ENCODE measurements around the gene ITPR2. TPM values are rescaled to one million over a fixed set of nuclear protein-coding genes. Genes with fewer than 3 reads are reported as not detected.

Gene ITPR2
- total RNA-seq, 4 donors from 2014 or later, result 32.6 to 49.8 (median 39.9) TPM

DNA sequence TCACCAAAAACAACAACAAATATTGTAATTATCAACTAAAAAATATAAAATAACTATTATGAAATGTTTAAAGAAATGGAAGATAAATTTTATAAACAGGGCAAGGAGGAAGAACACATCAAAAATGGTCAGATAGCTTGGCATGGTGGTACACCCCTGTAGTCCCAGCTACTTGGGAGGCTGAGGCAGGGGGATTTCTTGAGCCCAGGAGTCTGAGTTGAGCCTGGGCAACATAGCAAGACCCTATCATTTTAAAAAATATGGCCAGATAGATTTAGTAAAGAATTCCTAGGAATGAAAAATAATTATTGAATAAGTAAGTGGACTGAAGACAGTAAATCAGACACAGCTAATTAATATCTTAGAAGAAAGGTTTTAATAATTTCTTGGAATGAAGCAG lies 32.6 kb downstream of the ITPR2 start:
- no peak overlapping the region for H3K4me3 ChIP-seq
- no peaks in the 10 kb centered on the region for H3K36me3 ChIP-seq
- TF ChIP-seq EP300 (IDR thresholded peaks at IDR 0.05) (no peak), POLR2A (IDR thresholded peaks at IDR 0.05) (no peak)
- TF ChIP-seq, protein P1, sequence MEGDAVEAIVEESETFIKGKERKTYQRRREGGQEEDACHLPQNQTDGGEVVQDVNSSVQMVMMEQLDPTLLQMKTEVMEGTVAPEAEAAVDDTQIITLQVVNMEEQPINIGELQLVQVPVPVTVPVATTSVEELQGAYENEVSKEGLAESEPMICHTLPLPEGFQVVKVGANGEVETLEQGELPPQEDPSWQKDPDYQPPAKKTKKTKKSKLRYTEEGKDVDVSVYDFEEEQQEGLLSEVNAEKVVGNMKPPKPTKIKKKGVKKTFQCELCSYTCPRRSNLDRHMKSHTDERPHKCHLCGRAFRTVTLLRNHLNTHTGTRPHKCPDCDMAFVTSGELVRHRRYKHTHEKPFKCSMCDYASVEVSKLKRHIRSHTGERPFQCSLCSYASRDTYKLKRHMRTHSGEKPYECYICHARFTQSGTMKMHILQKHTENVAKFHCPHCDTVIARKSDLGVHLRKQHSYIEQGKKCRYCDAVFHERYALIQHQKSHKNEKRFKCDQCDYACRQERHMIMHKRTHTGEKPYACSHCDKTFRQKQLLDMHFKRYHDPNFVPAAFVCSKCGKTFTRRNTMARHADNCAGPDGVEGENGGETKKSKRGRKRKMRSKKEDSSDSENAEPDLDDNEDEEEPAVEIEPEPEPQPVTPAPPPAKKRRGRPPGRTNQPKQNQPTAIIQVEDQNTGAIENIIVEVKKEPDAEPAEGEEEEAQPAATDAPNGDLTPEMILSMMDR (IDR thresholded peaks at IDR 0.05), result no peak
- DNase-seq (ENCODE audit: low spot score in 2 of 2), result no peak
- no peaks in the 10 kb centered on the region for H3K9me3 ChIP-seq
- no peak overlapping the region for H3K27ac ChIP-seq
- no peaks in the 10 kb centered on the region for H3K27me3 ChIP-seq
- H3K4me1 ChIP-seq, result peaks cover 0 to 9% (median 3%) of the 10 kb centered on the region in 4 donors

DNA sequence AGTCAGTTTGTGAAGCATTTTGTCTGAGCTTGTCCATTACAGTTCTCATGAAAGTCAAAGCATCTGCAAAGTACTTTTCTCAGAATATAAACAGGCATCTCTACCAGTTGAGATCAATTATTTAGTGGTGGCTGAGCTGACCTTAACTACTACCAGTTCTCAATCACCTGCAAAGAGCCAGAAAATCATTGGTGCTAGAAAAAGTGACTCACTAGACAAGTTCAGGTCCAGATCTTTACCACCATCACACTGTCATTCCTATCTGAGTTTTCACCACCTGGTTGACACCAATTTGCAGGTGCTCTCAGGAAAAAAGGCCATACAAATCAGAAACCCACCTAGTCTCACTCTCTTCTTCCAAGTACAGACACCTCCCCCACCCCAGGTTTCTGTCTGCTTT lies 33.3 kb downstream of the ITPR2 start:
- no peak for DNase-seq (ENCODE audit: low spot score in 2 of 2)
- Histone ChIP-seq H3K27ac (no peak overlapping the region), H3K4me3 (no peak overlapping the region), H3K36me3 (no peaks in the 10 kb centered on the region), H3K4me1 (peaks cover 0 to 9% (median 3%) of the 10 kb centered on the region in 4 donors), H3K9me3 (no peaks in the 10 kb centered on the region), H3K27me3 (no peaks in the 10 kb centered on the region)
- TF ChIP-seq EP300 (IDR thresholded peaks at IDR 0.05) (no peak), POLR2A (IDR thresholded peaks at IDR 0.05) (no peak)
- TF ChIP-seq, protein P1 (IDR thresholded peaks at IDR 0.05), result no peak

DNA sequence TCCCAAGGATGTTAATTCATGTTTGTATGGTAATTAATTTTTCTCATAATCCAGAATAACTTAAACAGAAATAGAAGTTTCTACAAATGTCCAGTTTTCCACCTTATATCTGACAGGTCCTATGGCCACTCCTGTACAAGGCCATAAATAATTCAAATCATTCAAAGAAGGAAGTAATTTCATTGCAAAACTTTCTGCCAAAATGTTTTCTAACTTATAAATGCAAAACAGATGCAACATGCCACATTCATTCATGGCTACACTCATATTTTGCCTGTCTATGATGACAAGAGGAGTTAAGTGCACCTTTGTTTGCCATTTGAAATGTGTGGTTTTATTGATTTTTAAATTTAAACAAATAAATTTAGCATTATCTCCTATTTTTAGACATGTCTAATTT lies 34.4 kb downstream of the ITPR2 start:
- Histone ChIP-seq H3K36me3 (no peaks in the 10 kb centered on the region), H3K27ac (no peak overlapping the region), H3K4me1 (peaks cover 0 to 9% (median 3%) of the 10 kb centered on the region in 4 donors), H3K27me3 (no peaks in the 10 kb centered on the region), H3K9me3 (no peaks in the 10 kb centered on the region), H3K4me3 (no peak overlapping the region)
- TF ChIP-seq POLR2A (IDR thresholded peaks at IDR 0.05) (no peak), EP300 (IDR thresholded peaks at IDR 0.05) (no peak)
- TF ChIP-seq, protein P1 (IDR thresholded peaks at IDR 0.05), result no peak
- DNase-seq (ENCODE audit: low spot score in 2 of 2), result no peak

DNA sequence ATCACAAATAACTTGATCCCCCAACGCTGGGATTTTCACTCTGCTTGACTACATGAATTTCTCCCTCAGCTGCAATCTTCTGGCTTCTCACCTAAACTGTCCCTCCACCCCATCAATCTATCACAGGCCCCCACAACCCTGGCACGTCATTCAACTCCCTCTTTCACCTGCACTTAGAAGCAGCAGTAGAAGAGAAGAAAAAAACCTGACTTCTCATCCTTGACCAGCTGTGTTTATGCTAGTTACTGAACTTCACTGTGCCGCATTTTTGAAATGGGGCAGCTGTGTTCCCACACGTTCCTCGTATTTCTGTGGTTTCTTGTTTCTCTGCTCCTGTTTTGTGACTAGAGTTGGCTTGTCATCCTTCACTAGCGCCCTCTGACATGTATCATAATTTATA lies 35.0 kb downstream of the ITPR2 start:
- Histone ChIP-seq H3K27ac (no peak overlapping the region), H3K4me1 (peaks cover 0 to 9% (median 3%) of the 10 kb centered on the region in 4 donors), H3K4me3 (no peak overlapping the region), H3K27me3 (no peaks in the 10 kb centered on the region), H3K36me3 (no peaks in the 10 kb centered on the region), H3K9me3 (no peaks in the 10 kb centered on the region)
- TF ChIP-seq, protein P1 (IDR thresholded peaks at IDR 0.05), result no peak
- TF ChIP-seq POLR2A (IDR thresholded peaks at IDR 0.05), result no peak
- 50 to 63% methylated on average over 6 of the region's 6 CpGs for WGBS, 2 donors
- no peak for DNase-seq (ENCODE audit: low spot score in 2 of 2)

DNA sequence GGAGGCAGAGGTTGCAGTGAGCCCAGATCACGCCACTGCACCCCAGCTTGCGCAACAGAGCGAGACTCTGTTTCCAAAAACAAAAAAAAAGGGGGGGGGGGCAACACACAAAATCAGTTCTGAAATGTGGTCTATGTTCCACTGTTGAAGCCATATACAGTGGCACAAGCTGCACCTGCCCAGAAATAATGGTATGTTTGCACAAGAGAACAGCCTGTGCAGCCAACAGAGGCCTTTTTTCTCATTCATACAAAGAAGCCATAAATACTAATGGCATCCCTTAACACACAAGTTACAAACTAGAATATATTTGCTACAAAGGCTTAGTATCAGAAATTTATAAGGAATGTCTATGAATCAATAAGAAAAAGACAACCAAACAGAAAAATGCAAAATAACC lies 37.1 kb downstream of the ITPR2 start:
- Histone ChIP-seq H3K27me3 (no peaks in the 10 kb centered on the region), H3K9me3 (no peaks in the 10 kb centered on the region), H3K36me3 (no peaks in the 10 kb centered on the region), H3K4me3 (no peak overlapping the region), H3K27ac (no peak overlapping the region), H3K4me1 (peaks cover 0 to 23% (median 3%) of the 10 kb centered on the region in 4 donors)
- no peak for TF ChIP-seq EP300 (IDR thresholded peaks at IDR 0.05)
- TF ChIP-seq, protein P1 (IDR thresholded peaks at IDR 0.05), result no peak
- no peak for TF ChIP-seq POLR2A (IDR thresholded peaks at IDR 0.05)
- WGBS, 2 donors, result 100% methylated on average over 3 of the region's 3 CpGs
- DNase-seq (ENCODE audit: low spot score in 2 of 2), result no peak

Data from tibial nerve (tissue), 4 donors.